Stimulated activated CD8-positive, alpha-beta memory T cell treated with anti-CD3 and anti-CD28 coated beads, Interleukin-12 subunit alpha, Interleukin-12 subunit beta, amount 100 ng/mL, for 1 hour (primary cell): ENCODE measurements around the gene MINDY1.

Source experiments
- DNase-seq: peaks from one replicate; pipeline ENCODE4 v3.0.0-alpha.2; 2020; ENCODE audit warnings: low read depth

The MINDY1 gene

GRCh38 chr1:150965605-150966004, 41.1 kb downstream of the MINDY1 start:
- no peak for DNase-seq

GRCh38 chr1:150964164-150964489, 42.6 kb downstream of the MINDY1 start:
- no peak for DNase-seq

GRCh38 chr1:150963321-150964163, 43.2 kb downstream of the MINDY1 start:
- DNase-seq, result no peak

GRCh38 chr1:150961756-150962155, 44.9 kb downstream of the MINDY1 start:
- no peak for DNase-seq

GRCh38 chr1:150960646-150961045, 46.1 kb downstream of the MINDY1 start:
- DNase-seq, result no peak

GRCh38 chr1:150957666-150958065, 49.0 kb downstream of the MINDY1 start:
- no peak for DNase-seq

- no peak for DNase-seq
Observed at GRCh38 chr1:150955280-150955679, 51.4 kb downstream of the MINDY1 start.

GRCh38 chr1:150954708-150955107, 52.0 kb downstream of the MINDY1 start:
- DNase-seq, result no peak
